ENCODE data around the gene AUTS2. TPM values are rescaled to one million over a fixed set of nuclear protein-coding genes. Genes with fewer than 3 reads are reported as not detected.

The AUTS2 gene
- total RNA-seq, 1 donor from 2014 or later, result 0.20 TPM

GRCh38 chr7:70285187-70285586, 686.9 kb downstream of the AUTS2 start:
- no peak for DNase-seq (ENCODE audit: low read depth, low spot score)

- DNase-seq (ENCODE audit: low read depth, low spot score), result no peak
Observed at GRCh38 chr7:70285854-70286253, 687.6 kb downstream of the AUTS2 start.

GRCh38 chr7:70288781-70289456, 690.6 kb downstream of the AUTS2 start:
- no peak for DNase-seq (ENCODE audit: low read depth, low spot score)

DNA sequence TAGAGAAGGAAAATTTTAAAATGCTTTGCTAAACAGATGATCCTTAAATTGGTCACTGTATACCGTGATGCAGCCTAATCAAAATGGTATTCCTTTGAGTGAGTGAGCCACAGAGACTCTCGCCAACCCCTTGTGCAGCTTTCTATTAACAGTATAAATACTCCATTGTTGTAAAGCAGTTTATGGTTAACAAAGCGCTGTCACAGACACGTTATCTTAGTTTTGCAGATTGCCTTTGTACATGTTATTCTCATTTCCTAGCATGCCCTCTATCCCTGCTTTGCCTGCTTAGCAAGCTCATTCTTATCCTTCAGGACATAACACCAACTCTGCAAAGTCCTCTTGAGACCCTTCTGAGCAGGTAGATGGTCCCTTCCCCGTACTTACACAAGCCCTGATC, 694.4 kb downstream of the AUTS2 start:
- DNase-seq (ENCODE audit: low read depth, low spot score), result no peak

GRCh38 chr7:70294211-70294911, 696.1 kb downstream of the AUTS2 start:
- no peak for DNase-seq (ENCODE audit: low read depth, low spot score)

GRCh38 chr7:70298780-70299471, 700.7 kb downstream of the AUTS2 start:
- DNase-seq (ENCODE audit: low read depth, low spot score), result no peak

- DNase-seq (ENCODE audit: low read depth, low spot score), result no peak
Observed at GRCh38 chr7:70299472-70299807, 701.2 kb downstream of the AUTS2 start.

DNA sequence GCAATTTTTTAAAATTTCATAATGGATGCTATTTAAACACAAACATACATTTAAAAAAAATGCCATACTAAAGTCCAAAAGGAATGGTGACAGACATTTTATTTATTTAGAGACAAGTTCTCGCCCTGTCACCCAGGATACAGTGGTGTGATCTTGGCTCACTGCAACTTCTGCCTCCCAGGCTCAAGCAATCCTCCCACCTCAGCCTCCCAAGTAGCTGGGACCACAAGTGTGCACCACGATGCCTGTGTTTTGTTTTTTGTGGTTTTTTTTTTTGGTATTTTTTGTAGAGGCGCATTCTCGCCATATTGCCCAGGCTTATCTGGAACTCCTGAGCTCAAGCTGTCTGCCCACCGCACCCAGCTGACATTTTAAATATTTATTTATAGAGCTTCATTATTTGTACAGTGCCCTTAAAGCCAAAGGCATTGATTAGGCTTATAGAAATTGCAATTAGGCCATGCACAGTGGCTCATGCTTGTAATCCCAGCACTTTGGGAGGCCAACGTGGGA, 703.5 kb downstream of the AUTS2 start:
- DNase-seq (ENCODE audit: low read depth, low spot score), result no peak

- no peak for DNase-seq (ENCODE audit: low read depth, low spot score)
Observed at GRCh38 chr7:70303309-70303708, 705.0 kb downstream of the AUTS2 start.

DNA sequence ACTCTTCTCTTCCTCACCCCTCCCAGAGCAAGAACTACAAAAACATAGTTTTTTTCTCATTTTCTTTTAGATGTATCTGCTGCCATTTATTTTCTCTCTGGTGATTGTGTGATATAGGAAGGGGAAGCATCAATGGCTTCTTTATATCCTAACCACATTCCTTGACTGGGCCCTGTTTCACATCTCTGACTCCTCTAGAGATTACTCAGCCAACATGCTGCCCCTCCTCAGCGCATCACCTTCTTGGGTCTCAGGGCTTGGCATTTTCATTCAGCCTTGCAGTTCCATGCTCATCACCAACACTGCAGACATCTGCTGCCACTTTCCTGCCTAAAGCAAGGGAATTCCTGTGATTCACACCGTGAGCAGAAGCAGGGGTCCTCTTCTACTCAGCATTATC, 705.5 kb downstream of the AUTS2 start:
- no peak for DNase-seq (ENCODE audit: low read depth, low spot score)

- DNase-seq (ENCODE audit: low read depth, low spot score), result no peak
Observed at GRCh38 chr7:70306173-70306572, 707.9 kb downstream of the AUTS2 start.

DNA sequence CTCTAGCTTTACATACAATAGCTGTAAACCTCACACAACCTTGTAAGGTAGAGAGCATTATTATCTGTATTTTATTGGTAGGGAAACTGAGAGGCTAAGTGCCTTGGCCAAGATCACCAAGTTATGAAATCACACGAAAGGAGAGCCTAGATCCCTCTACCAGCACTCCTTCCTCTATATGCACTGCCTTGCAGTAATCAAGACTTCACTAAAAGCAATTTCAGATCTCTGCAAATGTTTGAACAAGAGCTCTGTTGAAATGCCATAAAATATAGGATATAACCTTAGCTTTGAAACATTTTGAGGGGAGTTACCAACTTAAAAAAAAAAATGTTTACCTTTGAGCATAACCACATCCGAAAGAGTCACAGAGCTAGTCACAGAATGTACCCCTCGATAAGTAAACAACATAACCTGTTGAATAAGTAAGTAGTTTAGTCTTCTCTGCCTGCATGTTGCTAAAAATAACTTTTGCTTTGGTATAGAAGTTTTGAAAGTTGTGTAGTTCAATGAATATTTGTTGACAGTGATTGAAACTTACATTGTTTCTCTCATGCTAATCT, 709.4 kb downstream of the AUTS2 start:
- DNase-seq (ENCODE audit: low read depth, low spot score), result no peak

DNA sequence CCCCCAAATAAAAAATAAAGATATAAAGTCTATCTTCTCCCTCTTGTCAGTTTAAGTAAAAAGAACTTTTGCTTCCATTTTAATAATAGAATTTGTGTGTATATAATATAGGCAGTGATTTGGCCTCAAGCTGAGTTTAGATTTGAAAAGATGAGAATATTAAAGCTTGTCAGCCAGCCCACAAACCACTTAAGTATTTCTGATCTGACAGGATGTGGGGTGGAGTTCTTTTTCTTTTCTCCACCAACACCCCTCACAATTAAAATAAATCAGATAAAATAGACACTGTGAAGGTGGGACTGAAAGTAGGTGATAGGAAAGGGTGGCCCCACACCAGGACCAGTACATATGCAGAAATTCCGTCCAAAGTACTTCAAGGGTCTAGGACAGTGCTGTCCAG, 714.1 kb downstream of the AUTS2 start:
- DNase-seq (ENCODE audit: low read depth, low spot score), result no peak

- DNase-seq (ENCODE audit: low read depth, low spot score), result no peak
Observed at GRCh38 chr7:70313271-70313670, 715.0 kb downstream of the AUTS2 start.

GRCh38 chr7:70313687-70314086, 715.4 kb downstream of the AUTS2 start:
- DNase-seq (ENCODE audit: low read depth, low spot score), result no peak

- no peak for DNase-seq (ENCODE audit: low read depth, low spot score)
Observed at GRCh38 chr7:70314221-70314620, 715.9 kb downstream of the AUTS2 start.

GRCh38 chr7:70316745-70317144, 718.5 kb downstream of the AUTS2 start:
- DNase-seq (ENCODE audit: low read depth, low spot score), result no peak

DNA sequence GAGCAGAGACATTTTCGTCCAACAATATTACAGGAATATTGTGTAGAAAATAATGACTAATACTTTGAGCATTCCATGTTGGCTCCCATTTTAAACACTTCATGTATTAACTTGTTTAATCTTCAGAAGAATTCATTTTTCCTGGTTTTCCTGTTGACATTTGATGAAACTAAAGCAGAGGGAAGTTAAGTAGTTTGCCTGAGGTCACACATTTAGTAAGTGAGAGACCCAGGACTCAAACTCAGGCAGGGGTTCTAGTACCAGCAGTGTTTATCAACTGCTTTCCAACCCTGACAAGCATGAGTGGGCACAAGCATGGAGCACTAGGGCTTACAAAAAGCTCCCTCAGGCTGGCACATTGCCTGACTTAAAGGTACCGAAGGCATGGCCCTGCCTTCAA, 719.1 kb downstream of the AUTS2 start:
- no peak for DNase-seq (ENCODE audit: low read depth, low spot score)

DNA sequence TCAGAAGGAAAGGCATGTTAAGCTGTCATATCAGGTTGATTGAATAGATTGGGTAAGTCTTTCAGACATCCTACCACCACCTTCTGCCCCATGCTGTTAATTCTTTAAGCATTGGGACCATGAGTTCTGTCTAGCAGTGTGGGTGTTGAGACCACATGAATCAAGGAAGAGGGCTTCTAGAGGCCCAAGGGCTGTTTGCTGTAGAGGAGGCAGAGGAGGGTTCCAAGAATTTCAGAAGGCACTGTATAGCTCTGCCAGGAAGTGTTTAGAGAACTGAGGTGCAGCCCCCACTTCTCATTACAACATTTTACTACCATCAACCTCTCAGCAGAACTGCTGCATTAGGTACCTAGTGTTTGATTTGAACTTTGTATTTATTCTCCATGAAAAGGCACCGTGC, 720.2 kb downstream of the AUTS2 start:
- no peak for DNase-seq (ENCODE audit: low read depth, low spot score)

DNA sequence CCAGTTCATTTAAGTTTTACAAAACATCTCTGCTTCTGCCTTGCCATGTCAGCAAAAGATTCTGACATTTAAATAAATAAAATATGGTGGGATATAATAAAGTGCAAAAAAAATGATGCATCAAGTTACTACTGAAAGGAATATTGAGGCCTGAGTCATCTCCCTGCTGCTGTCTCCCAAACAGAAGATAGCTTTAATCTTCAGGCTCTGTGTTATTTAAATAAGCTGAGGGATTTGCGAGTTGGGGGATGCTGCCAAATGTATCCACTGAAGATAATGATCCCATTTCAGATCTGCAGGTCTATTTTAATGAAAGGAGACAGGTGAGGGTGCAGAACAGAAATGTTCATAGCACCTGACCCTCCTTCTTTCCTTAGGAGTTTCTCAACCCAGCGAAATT, 720.8 kb downstream of the AUTS2 start:
- no peak for DNase-seq (ENCODE audit: low read depth, low spot score)

GRCh38 chr7:70321016-70321590, 722.8 kb downstream of the AUTS2 start:
- no peak for DNase-seq (ENCODE audit: low read depth, low spot score)

DNA sequence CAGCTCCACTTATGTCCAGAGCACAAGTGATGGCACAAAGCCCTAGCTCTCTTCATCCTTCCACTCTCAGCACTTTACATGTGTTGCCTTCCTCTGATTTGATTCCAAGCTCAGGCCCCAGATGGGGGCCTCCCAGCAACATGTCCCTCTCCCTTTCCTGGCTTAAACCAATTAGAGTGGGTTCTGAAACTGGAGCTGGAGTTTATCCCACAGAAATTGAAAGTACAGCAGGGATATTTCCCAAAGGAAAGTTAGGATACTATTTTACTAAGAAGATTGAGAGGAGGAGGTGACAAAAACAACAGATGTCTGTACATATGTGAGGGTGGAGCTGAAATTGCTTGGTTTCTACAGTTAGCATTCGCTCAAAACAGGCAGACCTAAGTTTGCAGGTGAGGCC, 724.6 kb downstream of the AUTS2 start:
- DNase-seq (ENCODE audit: low read depth, low spot score), result no peak

Measured in pulmonary artery endothelial cell (primary cell).